ENCODE measurements around the gene P2RX1.

- TF ChIP-seq CTCF (IDR thresholded peaks at IDR 0.05) (no peak), POLR2A (IDR thresholded peaks at IDR 0.05) (no peak)
Measured at GRCh38 chr17:3887804-3888203, 28.5 kb downstream of the P2RX1 start.

Measured in uterus (tissue), 2 donors.